Ishikawa (cell line): Measurements from ENCODE around the gene ASIC3.
A peak's percentile ranks its signal among the peaks of the same experiment; 100 is the strongest.

Experiments
- RAD21 ChIP-seq: IDR thresholded peaks from 2 replicates; pipeline ENCODE4 v1.6.1; 2012; ENCODE audit warnings: low read depth
- USF1 ChIP-seq: IDR thresholded peaks from 2 replicates; pipeline ENCODE4 v1.6.1; 2012
- YY1 ChIP-seq: IDR thresholded peaks from 2 replicates; pipeline ENCODE4 v1.6.1; 2012; ENCODE audit warnings: low read depth

- TF ChIP-seq YY1: peak; percentile 79
- peak; percentile 38; the same call in 1 of the 2 replicates for TF ChIP-seq RAD21
- TF ChIP-seq USF1: peak; percentile 38; the same call in 1 of the 2 replicates
Observed at GRCh38 chr7:151028131-151028947, 20.0 kb upstream of the ASIC3 start, which contains the start of gene ABCB8.
